ACC112 (cell line): ENCODE results near the gene VCPKMT.
"Not testable (repeated sequence)": the region's sequence is repeated elsewhere in the genome, so short reads cannot be mapped to it uniquely, and the experiment has no call there.

Source experiments
- H2AFZ ChIP-seq: fragments of 200-600 bp; sonication (generic); one replicate; pipeline ENCODE4 v1.6.0; 2017; ENCODE audit warnings: antibody characterized with exemption, low read length; ENCODE audit not compliant: unreplicated experiment
- H3K27ac ChIP-seq: fragments of 200-600 bp; sonication (generic); 2 replicates; pipeline ENCODE4 v1.5.1; 2014; ENCODE audit warnings: low read depth, mild to moderate bottlenecking, antibody characterized with exemption, low read length, moderate library complexity
- H3K27me3 ChIP-seq: fragments of 200-600 bp; sonication (generic); 2 replicates; pipeline ENCODE4 v1.6.1; 2014; ENCODE audit warnings: mild to moderate bottlenecking, antibody characterized with exemption, low read length, moderate library complexity, mixed read lengths; ENCODE audit not compliant: insufficient read depth
- H3K36me3 ChIP-seq: fragments of 200-600 bp; sonication (generic); 2 replicates; pipeline ENCODE4 v1.6.1; 2016; ENCODE audit warnings: mild to moderate bottlenecking, antibody characterized with exemption, low read length, moderate library complexity, mixed read lengths; ENCODE audit not compliant: insufficient read depth
- H3K4me1 ChIP-seq: fragments of 200-600 bp; sonication (generic); one replicate; pipeline ENCODE4 v1.6.1; 2016; ENCODE audit warnings: low read length, mixed read lengths; ENCODE audit not compliant: insufficient read depth, unreplicated experiment, control insufficient read depth
- H3K4me3 ChIP-seq: fragments of 200-600 bp; sonication (generic); 2 replicates; pipeline ENCODE4 v1.5.1; 2014; ENCODE audit warnings: mild to moderate bottlenecking, low read depth, low read length
- H3K79me2 ChIP-seq: fragments of 200-600 bp; sonication (generic); one replicate; pipeline ENCODE4 v1.6.0; 2016; ENCODE audit warnings: low read length; ENCODE audit not compliant: control insufficient read depth, unreplicated experiment, insufficient read depth

VCPKMT gene

DNA sequence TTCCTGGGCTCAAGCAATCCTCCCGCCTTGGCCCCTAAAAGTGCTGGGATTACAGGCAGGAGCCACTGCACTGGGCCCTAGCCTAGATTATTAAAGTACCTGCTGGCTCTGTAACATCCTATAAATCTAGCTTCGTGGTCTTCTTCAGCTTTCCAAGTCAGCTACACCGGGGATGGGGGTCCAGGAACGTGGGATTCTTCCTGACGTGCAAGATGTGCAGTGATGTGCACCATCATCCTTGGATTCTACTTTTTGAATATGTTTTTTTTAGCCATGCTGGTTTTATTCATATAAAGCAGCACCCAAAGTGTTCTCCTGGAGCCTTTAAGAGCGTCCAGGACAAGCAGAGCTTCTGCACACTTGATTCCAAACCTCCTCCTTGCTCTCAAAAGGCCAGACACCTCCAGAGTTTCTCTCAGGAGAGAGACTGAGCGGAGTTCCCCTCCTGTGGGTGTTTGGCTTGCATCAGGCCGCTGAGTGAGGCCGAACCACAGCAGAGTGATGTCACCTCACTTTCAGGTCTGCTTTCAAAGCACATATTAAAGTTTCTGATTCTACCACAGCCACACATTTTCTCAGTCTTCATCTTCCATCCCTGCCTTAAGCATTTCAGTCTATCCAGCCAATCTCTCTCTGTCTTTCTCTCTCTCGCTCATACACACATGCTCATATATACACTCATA, 33.4 kb downstream of the VCPKMT start:
- Histone ChIP-seq H3K27me3 (no peaks in the 10 kb centered on the region), H3K27ac (no peak overlapping the region), H3K79me2 (no peaks in the 10 kb centered on the region), H2AFZ (no peak overlapping the region), H3K4me1 (peaks cover 12% of the 10 kb centered on the region), H3K36me3 (no peaks in the 10 kb centered on the region), H3K4me3 (no peak overlapping the region)

DNA sequence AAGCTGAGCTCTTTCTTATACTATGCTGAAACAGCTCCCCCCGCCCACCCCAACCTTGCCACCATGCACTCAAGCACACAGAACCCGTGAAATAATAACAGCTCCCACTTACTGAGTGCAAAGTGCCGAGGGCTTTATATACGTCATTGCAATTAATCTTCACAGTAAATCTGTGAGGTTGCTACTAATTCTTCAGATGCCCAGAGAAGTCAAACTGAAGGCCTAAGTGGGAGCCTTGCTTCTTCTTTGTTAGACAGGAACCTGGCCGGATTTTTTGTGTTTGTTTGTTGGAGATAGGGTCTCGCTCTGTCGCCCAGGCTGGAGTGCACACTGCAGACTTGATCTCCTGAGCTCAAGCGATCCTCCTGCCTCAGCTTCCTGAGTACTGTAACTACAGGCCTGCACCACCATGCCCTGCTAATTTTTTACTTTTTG, 34.0 kb downstream of the VCPKMT start:
- H3K4me3 ChIP-seq, result no peak overlapping the region
- no peak overlapping the region for H3K27ac ChIP-seq
- no peaks in the 10 kb centered on the region for H3K27me3 ChIP-seq
- H3K4me1 ChIP-seq, result peaks cover 12% of the 10 kb centered on the region
- H2AFZ ChIP-seq, result no peak overlapping the region
- no peaks in the 10 kb centered on the region for H3K36me3 ChIP-seq
- H3K79me2 ChIP-seq, result no peaks in the 10 kb centered on the region

GRCh38 chr14:50079103-50079502, 37.3 kb downstream of the VCPKMT start:
- not testable (repeated sequence) for H3K27ac ChIP-seq, H3K4me1 ChIP-seq, H3K79me2 ChIP-seq, H3K36me3 ChIP-seq, H3K27me3 ChIP-seq, H2AFZ ChIP-seq, H3K4me3 ChIP-seq

DNA sequence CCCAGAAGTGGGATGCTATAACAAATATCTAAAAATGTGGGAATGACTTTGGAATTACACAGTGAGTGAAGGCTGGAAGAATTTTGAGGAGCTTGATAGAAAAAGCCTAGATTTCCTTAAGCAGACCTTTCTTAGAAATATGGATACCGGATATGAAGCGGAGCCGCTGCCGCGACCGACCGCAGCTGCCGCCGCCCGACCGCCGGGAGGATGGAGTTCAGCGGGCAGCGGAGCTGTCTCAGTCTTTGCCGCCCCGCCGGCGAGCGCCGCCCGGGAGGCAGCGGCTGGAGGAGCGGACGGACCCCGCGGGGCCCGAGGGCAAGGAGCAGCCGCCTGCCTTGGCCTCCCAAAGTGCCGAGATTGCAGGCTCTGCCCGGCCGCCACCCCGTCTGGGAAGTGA, 42.7 kb downstream of the VCPKMT start:
- H3K4me1 ChIP-seq, H3K79me2 ChIP-seq, H3K27ac ChIP-seq, H2AFZ ChIP-seq, H3K4me3 ChIP-seq, H3K36me3 ChIP-seq, H3K27me3 ChIP-seq: not testable (repeated sequence)

DNA sequence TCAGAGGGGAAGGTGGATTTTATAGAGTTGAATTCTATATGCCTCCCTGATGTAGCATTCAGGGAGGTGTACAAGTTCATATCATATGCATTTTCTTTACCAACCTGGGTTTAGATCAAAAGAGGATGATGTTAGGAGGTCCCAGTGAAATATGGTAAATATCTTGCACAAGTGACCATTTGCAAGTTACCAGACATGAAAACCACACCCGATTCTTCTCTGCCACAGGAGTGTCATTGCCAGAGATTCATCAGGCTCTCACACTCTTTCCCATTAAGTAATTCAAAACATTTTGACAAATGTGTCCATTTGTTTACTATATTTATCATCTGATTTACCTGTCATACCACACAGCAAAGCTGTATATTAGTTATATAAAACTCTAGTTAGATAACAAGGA, 44.0 kb downstream of the VCPKMT start:
- no peak overlapping the region for H3K27ac ChIP-seq
- no peaks in the 10 kb centered on the region for H3K27me3 ChIP-seq
- no peak overlapping the region for H3K4me3 ChIP-seq
- H3K36me3 ChIP-seq, result no peaks in the 10 kb centered on the region
- H2AFZ ChIP-seq, result no peak overlapping the region
- peaks cover 11% of the 10 kb centered on the region for H3K4me1 ChIP-seq
- no peaks in the 10 kb centered on the region for H3K79me2 ChIP-seq

DNA sequence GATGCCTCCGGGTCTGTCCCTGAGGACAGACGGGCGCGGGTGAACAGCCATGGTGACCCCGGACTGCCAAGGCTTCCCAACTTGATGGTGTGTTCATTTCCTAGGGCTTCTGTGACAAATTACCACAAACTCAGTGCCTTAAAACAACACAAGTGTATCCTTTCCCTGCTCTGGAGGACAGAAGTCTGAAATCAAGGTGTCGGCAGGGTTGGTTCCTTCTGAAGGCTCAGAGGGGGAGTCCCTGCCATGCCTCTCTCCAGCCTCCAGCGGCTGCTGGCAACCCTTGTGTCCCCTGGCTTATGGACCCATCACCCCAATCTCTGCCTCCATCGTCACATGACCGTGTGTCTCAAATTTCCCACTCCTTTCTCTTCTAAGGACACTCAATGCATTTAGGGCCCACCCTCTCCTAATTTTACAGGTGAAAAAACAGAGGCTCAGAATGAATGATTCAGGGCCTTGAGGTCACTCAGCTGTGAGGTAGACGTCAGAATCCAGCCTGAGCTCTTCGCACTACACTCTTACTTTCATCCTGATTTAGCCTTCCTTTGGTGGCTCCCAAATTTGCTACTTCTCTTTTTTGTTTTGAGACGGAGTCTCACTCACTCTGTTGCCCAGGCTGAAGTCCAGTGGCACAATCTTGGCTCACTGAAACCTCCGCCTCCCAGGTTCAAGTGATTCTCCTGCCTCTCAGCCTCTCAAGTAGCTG, 45.4 kb downstream of the VCPKMT start:
- H3K79me2 ChIP-seq, result no peaks in the 10 kb centered on the region
- H3K36me3 ChIP-seq, result no peaks in the 10 kb centered on the region
- no peaks in the 10 kb centered on the region for H3K27me3 ChIP-seq
- H3K4me3 ChIP-seq, result no peak overlapping the region
- peaks cover 16% of the 10 kb centered on the region for H3K4me1 ChIP-seq
- H2AFZ ChIP-seq, result no peak overlapping the region
- H3K27ac ChIP-seq, result no peak overlapping the region

- no peak overlapping the region for H2AFZ ChIP-seq
- H3K4me1 ChIP-seq, result peaks cover 17% of the 10 kb centered on the region
- no peak overlapping the region for H3K4me3 ChIP-seq
Measured at GRCh38 chr14:50070230-50070629, 46.1 kb downstream of the VCPKMT start.

GRCh38 chr14:50069325-50069724, 47.0 kb downstream of the VCPKMT start:
- Histone ChIP-seq H3K4me1 (peaks cover 21% of the 10 kb centered on the region), H3K36me3 (no peaks in the 10 kb centered on the region), H3K79me2 (no peaks in the 10 kb centered on the region), H3K4me3 (no peak overlapping the region), H3K27ac (no peak overlapping the region), H3K27me3 (no peaks in the 10 kb centered on the region), H2AFZ (no peak overlapping the region)

More at GRCh38 chr14:50070230-50070629, 46.1 kb downstream of the VCPKMT start:
- Histone ChIP-seq H3K27ac (no peak overlapping the region), H3K36me3 (no peaks in the 10 kb centered on the region), H3K27me3 (no peaks in the 10 kb centered on the region), H3K79me2 (no peaks in the 10 kb centered on the region)

DNA sequence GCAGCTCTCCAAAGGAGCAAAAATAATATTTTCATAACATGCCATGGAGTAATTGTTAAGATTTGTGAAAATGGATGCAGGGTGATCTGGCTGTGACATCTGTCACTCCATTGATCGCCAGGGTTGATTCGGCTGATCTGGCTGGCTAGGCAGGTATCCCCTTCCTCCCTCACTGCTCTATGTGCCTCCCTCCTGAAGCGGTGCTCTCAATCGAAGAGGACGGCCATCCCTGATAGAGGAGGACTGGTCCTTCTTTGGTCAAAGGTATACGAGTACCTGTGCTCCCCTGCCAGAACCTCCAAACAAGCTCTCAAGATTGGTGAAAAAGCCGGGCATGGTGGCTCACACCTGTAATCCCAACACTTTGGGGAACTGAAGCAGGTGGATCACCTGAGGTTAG, 47.9 kb downstream of the VCPKMT start:
- H3K4me1 ChIP-seq, result peaks cover 21% of the 10 kb centered on the region
- H2AFZ ChIP-seq, result no peak overlapping the region
- no peaks in the 10 kb centered on the region for H3K79me2 ChIP-seq
- no peaks in the 10 kb centered on the region for H3K27me3 ChIP-seq
- no peaks in the 10 kb centered on the region for H3K36me3 ChIP-seq
- H3K27ac ChIP-seq, result no peak overlapping the region
- no peak overlapping the region for H3K4me3 ChIP-seq

DNA sequence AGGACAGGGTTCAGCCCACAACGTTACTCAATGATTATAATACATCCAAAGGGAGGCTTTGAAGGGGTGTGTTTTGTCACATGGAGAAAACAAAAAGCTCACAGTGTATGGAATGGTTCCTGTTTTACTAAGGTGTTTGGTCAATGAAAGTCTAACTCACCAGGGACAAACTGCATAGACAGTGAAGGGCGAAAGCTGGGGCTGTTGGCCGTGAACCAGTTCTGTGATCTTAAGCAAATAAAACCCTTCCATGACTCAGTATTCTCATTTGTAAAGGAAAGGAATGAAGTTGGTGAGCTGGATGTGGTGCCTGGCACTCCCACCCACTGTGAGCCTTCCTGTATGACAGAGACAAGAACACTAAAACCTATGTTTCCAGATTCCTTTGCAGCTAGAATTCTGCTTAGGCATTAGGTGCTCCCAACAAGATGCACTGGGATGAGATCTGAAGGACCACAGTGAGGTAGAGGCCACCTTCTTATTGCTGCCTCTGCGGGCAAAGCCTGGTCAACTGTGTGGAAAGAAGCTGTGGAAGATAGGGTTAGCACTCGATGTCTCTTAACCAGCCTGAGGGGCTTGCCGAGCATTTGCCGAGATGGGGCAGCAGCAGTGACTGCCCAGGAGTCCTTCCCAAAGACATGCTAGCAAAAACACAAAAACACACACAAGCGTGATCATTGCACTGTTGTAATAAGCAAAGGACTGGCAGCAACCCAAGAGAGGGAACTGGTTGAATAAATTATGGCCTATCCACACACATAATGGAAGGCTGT, 48.5 kb downstream of the VCPKMT start:
- peak overlapping the region; percentile 56; the same call in 1 of the 2 replicates for H3K27ac ChIP-seq
- H2AFZ ChIP-seq, result peak overlapping the region; percentile 21
- no peaks in the 10 kb centered on the region for H3K27me3 ChIP-seq
- no peaks in the 10 kb centered on the region for H3K36me3 ChIP-seq
- H3K4me3 ChIP-seq, result no peak overlapping the region; the same call in 1 of the 2 replicates
- H3K79me2 ChIP-seq, result no peaks in the 10 kb centered on the region
- H3K4me1 ChIP-seq, result peaks cover 23% of the 10 kb centered on the region
